Hematopoietic multipotent progenitor cell treated with erythropoietin and hydrocortisone succinate and interleukin-3 and kit ligand, for 6 days (in vitro differentiated cells): ENCODE measurements around the gene CD300LB.

ENCODE experiments used
- DNase-seq: peaks from one replicate; pipeline ENCODE4 v3.0.0-alpha.2; 2015

The CD300LB gene

GRCh38 chr17:74547736-74548135, 16.5 kb upstream of the CD300LB start:
- DNase-seq = no peak

GRCh38 chr17:74547264-74547663, 16.0 kb upstream of the CD300LB start:
- no peak for DNase-seq

GRCh38 chr17:74546586-74546985, 15.3 kb upstream of the CD300LB start:
- no peak for DNase-seq

GRCh38 chr17:74545843-74546230, 14.6 kb upstream of the CD300LB start, which contains the start of gene CD300C:
Gene CD300C (minus strand): TSS chr17:74546115. CDS start chr17:74545782, 333 bp downstream.
- peak; percentile 60 for DNase-seq

GRCh38 chr17:74544991-74545842, 13.9 kb upstream of the CD300LB start:
- no peak for DNase-seq

GRCh38 chr17:74543891-74544760, 12.9 kb upstream of the CD300LB start:
- no peak for DNase-seq

GRCh38 chr17:74543406-74543805, 12.1 kb upstream of the CD300LB start:
- no peak for DNase-seq

- DNase-seq = no peak
Observed at GRCh38 chr17:74542727-74543383, 11.6 kb upstream of the CD300LB start.

- no peak for DNase-seq
Observed at GRCh38 chr17:74542166-74542565, 10.9 kb upstream of the CD300LB start.

- no peak for DNase-seq
Observed at GRCh38 chr17:74541176-74542111, 10.2 kb upstream of the CD300LB start.

- DNase-seq = no peak
Observed at GRCh38 chr17:74539281-74539820, 8.1 kb upstream of the CD300LB start.

GRCh38 chr17:74536890-74537289, 5.6 kb upstream of the CD300LB start:
- no peak for DNase-seq

GRCh38 chr17:74532115-74532514, 840 bp upstream of the CD300LB start:
- DNase-seq = peak; percentile 94

GRCh38 chr17:74530831-74531150, 484 bp downstream of the CD300LB start:
- no peak for DNase-seq

GRCh38 chr17:74529243-74529642, 2.0 kb downstream of the CD300LB start:
- DNase-seq = no peak

GRCh38 chr17:74528491-74529199, 2.6 kb downstream of the CD300LB start:
- peak; percentile 72 for DNase-seq

GRCh38 chr17:74527756-74528155, 3.5 kb downstream of the CD300LB start:
- no peak for DNase-seq

GRCh38 chr17:74527081-74527480, 4.2 kb downstream of the CD300LB start:
- no peak for DNase-seq

GRCh38 chr17:74526681-74527080, 4.6 kb downstream of the CD300LB start:
- no peak for DNase-seq

- DNase-seq = no peak
Observed at GRCh38 chr17:74525781-74526288, 5.4 kb downstream of the CD300LB start.

- DNase-seq = no peak
Observed at GRCh38 chr17:74525465-74525725, 5.9 kb downstream of the CD300LB start.
